GM21515 (cell line): Measurements from ENCODE around the gene ITM2A.

Source experiments
- ATAC-seq: cut with Tn5 transposase; IDR thresholded peaks from one replicate; pipeline ENCODE4 v1.9.1; 2021; ENCODE audit not compliant: unreplicated experiment

Gene ITM2A

DNA sequence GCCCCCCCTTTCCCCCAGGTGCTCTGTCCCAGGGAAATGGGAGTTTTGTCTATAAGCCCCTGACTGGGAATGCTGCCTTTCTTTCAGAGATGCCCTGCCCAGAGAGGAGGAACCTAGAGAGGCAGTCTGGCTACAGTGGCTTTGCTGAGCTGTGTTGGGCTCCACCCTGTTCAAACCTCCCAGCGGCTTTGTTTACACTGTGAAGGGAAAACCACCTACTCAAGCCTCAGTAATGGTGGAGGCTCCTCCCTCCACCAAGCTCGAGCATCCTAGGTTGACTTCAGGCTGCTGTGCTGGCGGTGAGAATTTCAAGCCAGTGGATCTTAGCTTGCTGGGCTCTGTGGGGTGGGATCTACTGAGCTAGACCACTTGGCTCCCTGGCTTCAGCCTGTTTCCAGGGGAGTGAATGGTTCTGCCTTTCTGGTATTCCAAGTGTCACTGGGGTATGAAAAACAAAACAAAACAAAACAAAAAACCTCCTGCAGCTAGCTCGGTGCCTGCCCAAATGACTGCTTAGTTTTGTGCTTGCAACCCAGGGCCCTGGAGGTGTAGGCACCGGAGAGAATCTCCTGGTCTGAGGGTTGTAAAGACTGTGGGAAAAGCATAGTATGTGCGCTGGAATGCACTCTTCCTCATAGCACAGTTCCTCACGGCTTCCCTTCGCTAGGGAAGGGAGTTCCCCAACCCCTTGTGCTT, 41.7 kb downstream of the ITM2A start:
- no peak for ATAC-seq
